Prostate gland (tissue), 2 donors: ENCODE data around the gene UXS1. TPM values are rescaled to one million over a fixed set of nuclear protein-coding genes. Genes with fewer than 3 reads are reported as not detected.

Experiments
- DNase-seq: peaks from one replicate; pipeline ENCODE4 v3.0.0-alpha.2; 2019; ENCODE audit warnings: low spot score
- H3K27ac ChIP-seq, 2 donors: fragments of 200-600 bp; sonication (generic); 2 replicates each; pipeline ENCODE4 v1.5.1; 2017 to 2019
- H3K27me3 ChIP-seq: fragments of 200-600 bp; sonication (generic); replicated peaks from 2 replicates; pipeline ENCODE4 v1.5.1; 2019; ENCODE audit not compliant: insufficient read depth
- H3K36me3 ChIP-seq, 2 donors: fragments of 200-600 bp; sonication (generic); 1 replicate in 1 of 2; 2 replicates in 1 of 2; pipeline versions ENCODE4 v1.5.1 to v1.8.1; 2017 to 2019
- H3K4me1 ChIP-seq: fragments of 200-600 bp; sonication (generic); replicated peaks from 2 replicates; pipeline ENCODE4 v1.5.1; 2019
- H3K4me3 ChIP-seq, 2 donors: fragments of 200-600 bp; sonication (generic); 2 replicates each; pipeline ENCODE4 v1.5.1; 2017 to 2019
- H3K9me3 ChIP-seq: fragments of 200-600 bp; sonication (generic); 2 replicates; pipeline ENCODE4 v1.5.1; 2017
- CTCF ChIP-seq, 4 experiments: fragments of 200-600 bp in 2 of 4; fragments of 450-650 bp in 2 of 4; sonication (generic) in 2 of 4; IDR thresholded peaks; 1 replicate in 3 of 4; 2 replicates in 1 of 4; pipeline ENCODE4 v1.5.1; 2016 to 2019; ENCODE audit warnings: antibody characterized with exemption in 4 of 4, mild to moderate bottlenecking in 2 of 4, moderate library complexity in 2 of 4
- POLR2A ChIP-seq: fragments of 450-650 bp; IDR thresholded peaks from one replicate; pipeline ENCODE4 v1.6.1; 2016; ENCODE audit warnings: antibody characterized with exemption, mild to moderate bottlenecking
- POLR2AphosphoS5 ChIP-seq: sonication (generic); formaldehyde crosslinking; IDR thresholded peaks from one replicate; pipeline ENCODE4 v1.6.1; 2017; ENCODE audit warnings: antibody characterized with exemption
- WGBS: methylation state at CpG from one replicate; pipeline ENCODE4 v1.1.5; 2018; 5-methylcytosine and 5-hydroxymethylcytosine counted together
- intact Hi-C: fragments of 100-400 bp; cut with DNase I; formaldehyde crosslinking; loops from one replicate; pipeline ENCODE4 v1.14.2; 2022
- total RNA-seq, 2 donors: library from RNA; depleted of rRNA; stranded (reverse); fragments of >200 nt; gene quantifications; one replicate each; pipeline ENCODE4 v1.1.0, GENCODE V29; 2016

Gene UXS1
- total RNA-seq, 2 donors from 2014 or later, result 30.7 to 54.8 TPM

GRCh38 chr2:106059416-106060065 is 134.6 kb downstream of the UXS1 start:
- H3K27ac ChIP-seq, result no peak overlapping the region
- no peaks in the 10 kb centered on the region for H3K36me3 ChIP-seq
- no peaks in the 10 kb centered on the region for H3K27me3 ChIP-seq
- DNase-seq, result no peak
- no peak overlapping the region for H3K4me3 ChIP-seq
- whole genome bisulfite sequencing, result 82% methylated on average over 6 of the region's 6 CpGs
- no peaks in the 10 kb centered on the region for H3K4me1 ChIP-seq
- H3K9me3 ChIP-seq, result no peaks in the 10 kb centered on the region
- intact Hi-C loops, result no loop called here
- TF ChIP-seq POLR2A (no peak), CTCF (IDR thresholded peaks at IDR 0.05) (no peak), POLR2AphosphoS5 (no peak)

- TF ChIP-seq CTCF (IDR thresholded peaks at IDR 0.05) (no peak), POLR2A (no peak), POLR2AphosphoS5 (no peak)
- Histone ChIP-seq H3K27me3 (no peaks in the 10 kb centered on the region), H3K36me3 (no peaks in the 10 kb centered on the region), H3K27ac (no peak overlapping the region), H3K4me1 (no peaks in the 10 kb centered on the region), H3K4me3 (no peak overlapping the region), H3K9me3 (no peaks in the 10 kb centered on the region)
- intact Hi-C loops, result no loop called here
- WGBS, result 88% methylated on average over 4 of the region's 4 CpGs
- no peak for DNase-seq
Observed at GRCh38 chr2:106058469-106059137, 135.5 kb downstream of the UXS1 start.

GRCh38 chr2:106057206-106057605 is 136.9 kb downstream of the UXS1 start:
- Histone ChIP-seq H3K36me3 (no peaks in the 10 kb centered on the region), H3K27me3 (no peaks in the 10 kb centered on the region), H3K27ac (no peak overlapping the region), H3K4me3 (no peak overlapping the region), H3K9me3 (no peaks in the 10 kb centered on the region), H3K4me1 (no peaks in the 10 kb centered on the region)
- intact Hi-C loops, result no loop called here
- no peak for TF ChIP-seq POLR2A
- 63% methylated on average over 4 of the region's 4 CpGs for WGBS
- DNase-seq, result no peak

GRCh38 chr2:106054880-106055655 is 139.0 kb downstream of the UXS1 start:
- no peaks in the 10 kb centered on the region for H3K9me3 ChIP-seq
- H3K27ac ChIP-seq, result no peak overlapping the region
- no peak overlapping the region for H3K4me3 ChIP-seq
- no peaks in the 10 kb centered on the region for H3K36me3 ChIP-seq
- no peak for DNase-seq
- WGBS, result 88% methylated on average over 12 of the region's 12 CpGs
- no peaks in the 10 kb centered on the region for H3K4me1 ChIP-seq
- TF ChIP-seq POLR2AphosphoS5 (no peak), CTCF (IDR thresholded peaks at IDR 0.05) (no peak), POLR2A (no peak)
- H3K27me3 ChIP-seq, result no peaks in the 10 kb centered on the region
- intact Hi-C loops, result no loop called here

- no peaks in the 10 kb centered on the region for H3K27me3 ChIP-seq
- no peaks in the 10 kb centered on the region for H3K9me3 ChIP-seq
- H3K4me1 ChIP-seq, result no peaks in the 10 kb centered on the region
- WGBS, result 54% methylated on average over 9 of the region's 9 CpGs
- no peaks in the 10 kb centered on the region for H3K36me3 ChIP-seq
- TF ChIP-seq POLR2AphosphoS5, result no peak
- no peak for TF ChIP-seq CTCF (IDR thresholded peaks at IDR 0.05)
- no peak for TF ChIP-seq POLR2A
- H3K4me3 ChIP-seq, result no peak overlapping the region
- no peak for DNase-seq
- H3K27ac ChIP-seq, result no peak overlapping the region
- intact Hi-C loops, result no loop called here
Observed at GRCh38 chr2:106054321-106054720, 139.8 kb downstream of the UXS1 start.
